ENCODE data around the gene CMPK1.

CMPK1 gene

DNA sequence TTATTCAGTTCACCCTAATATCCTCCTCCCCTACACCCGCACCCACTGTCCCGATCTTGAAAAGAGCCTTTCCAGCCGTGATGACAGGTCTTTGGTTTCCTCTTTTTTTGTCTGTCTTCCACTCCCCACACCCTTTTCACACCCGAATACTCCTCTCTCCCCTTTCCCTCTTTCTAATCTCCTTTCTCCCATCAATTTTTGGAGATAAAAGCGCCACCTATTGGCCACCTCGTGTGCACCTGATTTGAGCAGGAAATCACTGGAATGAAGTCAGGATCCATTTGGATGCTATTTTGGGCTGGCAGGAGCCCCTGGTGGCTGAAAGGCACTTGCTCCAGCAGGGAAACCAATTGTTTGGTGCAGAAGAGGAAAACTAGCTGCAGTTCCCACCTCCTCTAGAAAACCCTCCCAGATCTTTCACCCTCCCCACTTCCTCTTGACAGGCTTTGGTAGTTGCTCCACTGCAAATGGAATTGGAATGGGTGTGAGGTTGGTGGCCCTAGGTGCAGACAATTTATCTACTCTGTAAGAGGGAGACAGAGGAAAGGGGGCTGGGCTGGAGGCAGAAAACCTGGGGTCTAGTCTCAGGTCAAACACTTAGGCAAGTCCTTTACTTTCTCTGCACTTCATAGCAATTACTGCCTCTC is 90.9 kb downstream of the CMPK1 start:
- DNase-seq = peak; percentile 31
